GM12874 (cell line): ENCODE data around the gene SEC16A.

Experiments used
- CTCF ChIP-seq: IDR thresholded peaks from 2 replicates; pipeline ENCODE4 v1.5.1; 2011; ENCODE audit warnings: low read depth, mild to moderate bottlenecking, control low read depth, low read length, moderate library complexity; ENCODE audit not compliant: insufficient read depth

The SEC16A gene

GRCh38 chr9:136474974-136475865 lies 7.6 kb downstream of the SEC16A start:
- no peak for TF ChIP-seq CTCF

DNA sequence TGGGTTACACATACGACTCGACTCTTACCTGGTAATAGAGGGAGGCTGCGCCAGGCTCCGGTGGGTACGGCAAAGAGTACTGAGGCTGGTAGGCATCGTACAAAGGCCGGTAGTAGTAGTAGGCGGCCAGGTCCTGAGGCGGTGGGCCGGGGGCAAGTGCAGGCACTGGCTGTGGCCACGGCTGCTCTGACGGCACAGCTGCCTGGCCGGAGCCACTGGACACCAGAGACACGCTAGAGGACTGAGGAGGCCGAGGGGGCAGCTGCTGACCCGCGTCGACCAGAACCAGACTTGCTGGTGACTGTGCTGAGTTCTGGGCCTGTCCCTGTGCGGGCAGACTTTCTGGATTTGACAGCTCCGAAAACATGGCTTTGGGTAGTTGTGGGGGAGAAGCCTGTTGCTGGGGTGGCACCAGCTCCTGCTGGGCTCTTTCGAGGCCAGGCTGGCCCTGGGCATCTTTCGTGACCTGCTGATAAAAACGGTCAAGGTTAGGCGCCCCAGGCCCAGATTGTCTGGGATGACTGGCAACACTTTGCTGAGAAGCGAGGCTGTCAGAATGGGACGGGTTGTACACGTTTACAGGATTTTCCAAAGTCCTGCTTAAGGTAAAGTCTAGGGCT lies 8.7 kb downstream of the SEC16A start:
- no peak for TF ChIP-seq CTCF

DNA sequence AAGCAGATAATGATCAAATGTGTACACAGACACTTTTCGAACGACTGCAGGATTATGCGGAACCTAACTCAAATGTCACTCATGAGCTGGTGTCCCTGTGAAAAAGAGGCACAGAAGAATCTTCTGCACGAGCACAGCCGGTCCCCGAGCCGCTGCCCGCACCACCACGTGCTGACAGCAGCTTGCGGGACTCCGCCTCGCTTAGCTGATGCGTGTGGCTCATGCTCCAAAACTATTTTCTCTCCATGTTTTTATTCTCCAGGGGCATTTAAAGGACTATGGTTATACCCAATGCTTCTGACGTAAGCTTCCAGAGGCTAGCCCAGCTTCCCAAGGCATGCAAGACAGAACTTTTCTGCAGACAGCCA lies 9.5 kb downstream of the SEC16A start:
- TF ChIP-seq CTCF, result no peak

DNA sequence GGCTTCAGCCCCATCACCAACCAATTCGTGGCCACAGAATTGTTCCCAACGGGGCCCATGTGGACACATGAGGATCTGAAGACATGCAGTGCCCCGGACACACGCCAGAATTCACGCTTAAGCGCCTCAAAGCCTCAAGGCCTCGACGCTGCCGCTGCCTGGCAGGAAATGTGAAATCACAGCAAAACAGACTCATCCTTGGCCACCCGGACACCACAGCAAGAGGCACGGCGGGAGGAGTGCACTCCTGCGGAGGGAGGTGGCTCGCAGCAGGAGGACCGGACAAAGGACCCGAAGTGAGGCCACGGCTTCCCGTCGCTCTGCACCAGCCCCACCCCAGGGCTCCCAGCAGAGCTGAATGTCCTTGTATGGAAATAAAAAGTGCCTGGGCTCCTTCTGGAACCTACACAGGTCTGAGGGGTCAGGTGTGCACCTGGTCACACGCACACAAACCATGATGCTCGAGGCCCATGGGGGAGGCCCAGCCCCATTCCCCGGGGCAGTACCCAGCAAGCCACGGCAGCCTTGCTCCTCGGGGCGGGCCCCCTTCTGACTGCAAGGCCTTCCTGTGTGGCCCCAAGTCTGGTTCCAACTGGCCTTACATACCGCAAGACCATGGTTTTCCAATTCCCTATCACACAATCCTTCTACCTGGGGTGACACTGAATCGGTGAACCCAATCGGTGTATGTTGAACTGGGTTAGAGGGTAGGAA lies 10.0 kb downstream of the SEC16A start:
- TF ChIP-seq CTCF, result no peak

- no peak for TF ChIP-seq CTCF
Measured at GRCh38 chr9:136471802-136472487, 10.9 kb downstream of the SEC16A start.

DNA sequence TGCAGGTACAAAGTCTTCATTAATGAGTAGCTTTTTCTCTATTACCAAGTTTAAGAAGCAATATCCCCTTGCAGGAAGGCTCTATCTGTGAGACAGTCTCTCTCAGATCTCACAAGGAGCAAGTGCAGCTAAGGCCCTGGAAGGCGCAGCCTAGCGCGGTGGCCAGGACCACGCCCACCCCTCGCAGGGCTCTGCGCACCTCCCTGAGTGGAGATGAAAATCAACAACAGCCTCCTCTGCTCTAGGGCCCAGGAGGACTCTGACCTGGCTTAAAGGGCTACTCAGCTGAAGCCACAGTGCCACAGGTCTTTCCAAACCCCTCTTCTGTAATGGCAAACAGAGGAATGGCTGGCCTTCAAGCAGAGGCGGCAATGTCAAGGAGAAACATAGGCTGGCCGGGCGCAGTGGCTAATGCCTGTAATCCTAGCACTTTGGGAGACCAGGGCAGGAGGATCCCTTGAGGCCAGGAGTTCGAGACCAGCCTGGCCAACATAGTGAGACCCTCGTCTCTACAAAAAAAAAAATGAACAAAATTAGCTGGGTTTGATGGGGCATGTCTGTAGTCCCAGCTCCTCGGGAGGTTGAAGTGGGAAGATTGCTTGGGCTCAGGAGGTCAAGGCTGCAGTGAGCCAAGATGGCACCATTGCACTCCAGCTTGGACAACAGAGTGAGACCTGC lies 11.9 kb downstream of the SEC16A start:
- TF ChIP-seq CTCF, result no peak
